GM21576 (cell line): ENCODE measurements around the gene INCENP.

Experiments used
- ATAC-seq: cut with Tn5 transposase; IDR thresholded peaks from one replicate; pipeline ENCODE4 v1.9.1; 2021; ENCODE audit warnings: mild to moderate bottlenecking, moderate library complexity; ENCODE audit not compliant: unreplicated experiment

Gene INCENP

GRCh38 chr11:62124186-62125113 lies 639 bp downstream of the INCENP start:
- ATAC-seq: peak; percentile 1

GRCh38 chr11:62125316-62125715 lies 1.5 kb downstream of the INCENP start:
- ATAC-seq: no peak

- ATAC-seq: no peak
These were observed 2.1 kb downstream of the INCENP start for GRCh38 chr11:62125881-62126280.

- no peak for ATAC-seq
These were observed 3.6 kb downstream of the INCENP start for GRCh38 chr11:62127426-62127825.

DNA sequence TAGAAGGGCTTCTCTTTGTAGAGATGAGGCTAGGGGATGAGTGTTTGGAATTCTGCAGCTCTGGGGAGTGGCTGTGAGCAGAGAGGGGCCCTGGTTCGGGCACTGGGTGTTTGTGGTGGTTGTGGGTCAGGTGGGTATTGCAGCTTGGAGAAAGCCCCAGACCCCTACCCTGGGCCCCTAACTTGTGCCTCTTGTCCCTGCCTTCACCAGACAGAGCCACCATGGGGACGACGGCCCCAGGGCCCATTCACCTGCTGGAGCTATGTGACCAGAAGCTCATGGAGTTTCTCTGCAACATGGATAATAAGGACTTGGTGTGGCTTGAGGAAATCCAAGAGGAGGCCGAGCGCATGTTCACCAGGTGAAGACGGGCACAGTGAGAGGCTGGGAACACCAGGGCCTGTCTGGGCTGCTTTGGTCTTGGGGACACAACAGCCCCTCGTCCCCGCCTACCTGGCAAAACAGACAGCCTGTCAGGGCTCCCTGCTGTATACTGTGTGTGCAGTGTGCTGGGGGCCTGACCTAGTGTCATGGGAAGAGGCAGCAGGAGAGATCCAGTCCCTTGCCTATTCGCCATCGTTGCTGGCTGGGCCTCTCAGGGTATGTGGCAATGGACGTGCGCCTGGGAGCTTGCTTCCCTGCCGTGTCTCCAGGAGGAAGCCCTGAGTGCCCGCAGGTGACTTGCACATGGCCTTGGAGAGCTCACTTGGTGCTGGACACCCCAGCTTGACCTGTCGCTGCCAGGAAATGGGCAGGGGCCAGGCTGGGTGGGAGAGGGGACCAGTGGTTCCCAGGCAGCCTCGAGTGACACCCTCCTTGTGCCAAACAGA lies 4.3 kb downstream of the INCENP start:
- ATAC-seq: no peak

- ATAC-seq: no peak
These were observed 5.0 kb downstream of the INCENP start for GRCh38 chr11:62128835-62129234.

GRCh38 chr11:62129590-62130282 lies 5.9 kb downstream of the INCENP start:
- no peak for ATAC-seq

GRCh38 chr11:62130283-62131169 lies 6.7 kb downstream of the INCENP start:
- ATAC-seq: no peak

GRCh38 chr11:62131170-62131464 lies 7.3 kb downstream of the INCENP start:
- ATAC-seq: no peak

DNA sequence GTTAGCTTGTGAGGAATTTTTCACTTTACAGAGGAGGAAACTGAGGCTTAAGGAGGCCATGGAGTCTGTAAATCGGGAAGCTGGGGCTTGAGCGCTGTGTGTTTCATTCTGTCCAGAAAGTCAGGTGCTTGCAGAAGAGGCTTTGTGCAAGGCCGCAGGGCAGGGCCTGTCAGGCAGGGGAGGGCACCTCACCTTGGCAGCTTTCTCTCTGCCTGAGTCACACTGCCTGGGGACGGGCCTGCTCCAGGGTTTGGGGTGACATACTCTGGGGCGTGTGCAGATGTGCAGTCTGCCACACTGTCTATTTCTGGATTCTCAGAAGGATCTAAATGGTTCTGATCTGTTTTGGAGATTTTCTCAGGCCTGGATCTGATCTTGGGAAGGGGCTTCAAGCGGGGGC lies 8.4 kb downstream of the INCENP start:
- no peak for ATAC-seq

DNA sequence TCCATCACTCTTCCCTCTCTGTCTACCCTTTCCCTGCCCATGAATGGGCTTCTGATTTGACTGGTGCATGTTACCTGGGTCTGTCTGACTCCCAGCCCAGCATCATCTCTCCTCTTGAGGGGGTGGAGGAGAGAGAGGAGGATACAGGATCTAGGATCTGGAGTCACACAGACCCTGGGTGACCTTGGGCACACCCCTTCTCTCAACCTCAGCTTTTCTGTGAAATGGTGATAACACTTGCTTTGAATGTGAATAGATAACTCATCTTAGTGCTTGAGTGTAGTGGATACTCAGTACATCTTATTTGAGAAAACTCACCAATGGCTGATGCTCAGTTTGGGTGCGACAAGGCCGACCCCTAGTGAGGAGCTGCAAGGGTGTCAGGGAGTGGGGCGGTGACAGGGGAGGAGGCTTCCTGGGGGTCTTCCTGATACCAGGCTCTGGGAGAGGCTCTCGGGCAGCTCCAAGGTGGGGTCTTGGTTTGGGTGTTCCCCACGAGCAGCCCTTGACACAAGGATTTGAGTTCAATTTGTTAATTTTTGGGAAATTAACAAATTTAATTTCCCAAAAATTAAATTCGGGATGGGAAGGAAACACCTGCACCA lies 9.0 kb downstream of the INCENP start:
- ATAC-seq: no peak

DNA sequence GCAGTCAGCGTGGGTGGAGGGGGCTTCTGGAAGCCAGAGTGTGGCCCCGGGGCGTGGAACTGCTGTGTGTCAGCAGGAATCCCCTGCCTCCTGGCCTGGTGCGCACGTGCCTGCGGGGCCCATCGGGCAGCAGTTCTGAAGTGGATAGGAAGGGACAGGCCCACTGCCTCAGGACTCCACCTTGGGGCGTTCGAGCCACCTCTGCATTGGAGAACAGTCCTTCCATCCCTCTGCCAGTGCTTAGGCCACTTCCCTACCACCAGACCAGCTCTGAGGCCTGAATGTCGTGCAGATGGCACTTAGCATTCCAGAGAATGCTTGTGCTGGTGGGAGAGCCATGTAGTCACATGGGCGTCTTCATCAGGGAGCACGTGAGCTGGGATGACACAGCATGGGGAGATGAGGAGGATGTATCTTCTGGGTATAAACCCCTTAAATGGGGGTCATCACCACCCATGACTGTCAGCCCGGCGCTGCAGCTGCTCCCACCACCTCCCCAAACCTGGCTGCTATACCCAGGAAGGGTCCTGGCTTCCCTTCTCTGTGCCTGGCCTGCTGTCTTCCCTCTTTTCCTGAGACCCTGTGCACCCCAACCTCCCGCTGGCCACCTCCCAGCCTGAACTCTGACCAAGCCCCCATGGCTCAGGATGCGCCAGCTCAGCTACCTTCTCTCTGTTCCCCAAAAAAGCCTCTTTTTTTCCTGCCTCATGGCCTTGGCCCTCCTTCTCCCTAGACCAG lies 9.7 kb downstream of the INCENP start:
- no peak for ATAC-seq

DNA sequence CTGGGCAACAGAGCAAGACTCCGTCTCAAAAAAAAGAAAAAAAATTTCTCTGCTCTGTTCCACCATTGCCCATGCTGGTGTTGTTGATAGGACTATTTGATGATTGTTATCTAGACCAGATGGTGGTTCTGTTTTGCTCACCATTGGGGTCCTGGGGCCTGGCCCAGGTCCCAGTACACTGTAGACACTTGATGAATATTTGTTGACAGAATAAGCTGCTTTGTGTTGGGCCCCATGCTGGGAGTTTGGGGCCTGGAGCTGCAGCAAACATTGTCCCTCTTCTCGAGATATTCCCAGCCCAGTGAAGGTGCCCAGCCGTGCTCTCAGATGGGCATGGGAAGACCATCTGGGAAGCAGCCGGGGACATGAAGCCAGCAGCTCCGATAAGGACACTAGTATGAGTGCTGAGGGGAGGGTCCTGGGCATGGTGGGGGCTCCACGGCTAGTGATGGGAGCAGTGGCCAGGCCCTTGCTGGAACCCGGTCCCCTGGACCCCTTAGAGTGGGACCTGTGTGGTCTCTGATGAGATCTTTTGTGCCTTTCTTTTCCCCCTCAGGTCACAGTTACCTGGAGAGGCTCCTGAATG lies 13.6 kb downstream of the INCENP start:
- no peak for ATAC-seq

DNA sequence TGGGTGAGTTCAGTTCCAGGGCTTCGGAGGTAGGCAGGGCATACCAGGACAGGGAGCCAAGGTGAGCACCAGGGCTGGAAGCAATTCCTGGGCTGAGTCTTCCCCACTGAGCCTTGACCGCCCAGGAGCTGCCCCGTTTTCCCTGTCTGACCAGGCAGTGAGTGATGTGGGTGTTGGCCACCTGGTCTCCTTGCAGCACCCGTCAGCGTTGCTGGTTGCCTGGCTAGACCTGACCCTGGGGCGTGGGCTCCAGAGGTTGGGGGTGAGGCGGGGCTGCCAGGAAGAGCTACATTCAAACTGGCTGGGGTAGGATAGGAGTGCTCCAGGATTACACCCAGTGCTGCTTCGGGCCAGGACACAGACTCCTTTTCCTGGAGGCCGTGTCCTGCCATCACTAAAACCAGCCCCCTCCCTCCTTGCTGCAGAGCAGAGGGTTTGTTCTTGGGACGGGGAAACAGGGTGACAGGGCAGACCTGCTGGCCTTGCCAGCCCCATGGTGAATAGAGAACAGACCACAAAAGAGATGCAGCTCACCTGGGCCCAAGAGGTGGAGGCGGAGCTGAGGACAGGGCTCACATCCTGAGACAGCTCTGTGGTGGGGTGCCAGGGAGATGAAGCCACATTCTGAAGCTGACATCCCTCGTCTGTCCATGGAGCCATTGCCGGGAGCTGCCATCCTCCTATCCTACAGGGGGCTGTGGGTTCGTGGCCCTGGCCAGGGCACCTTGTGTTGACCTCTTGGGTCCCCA lies 14.2 kb downstream of the INCENP start:
- no peak for ATAC-seq

- no peak for ATAC-seq
These were observed 15.0 kb downstream of the INCENP start for GRCh38 chr11:62138630-62139425.

- ATAC-seq: no peak
These were observed 15.9 kb downstream of the INCENP start for GRCh38 chr11:62139526-62140303.
